Measurements from ENCODE around the gene ZP3. TPM values are rescaled to one million over a fixed set of nuclear protein-coding genes. Genes with fewer than 3 reads are reported as not detected.
"Not testable (repeated sequence)": the region's sequence is repeated elsewhere in the genome, so short reads cannot be mapped to it uniquely, and the experiment has no call there.

ZP3 gene
- total and polyA plus RNA-seq, 4 donors, result 0.74 to 15.7 (median 3.4) TPM

DNA sequence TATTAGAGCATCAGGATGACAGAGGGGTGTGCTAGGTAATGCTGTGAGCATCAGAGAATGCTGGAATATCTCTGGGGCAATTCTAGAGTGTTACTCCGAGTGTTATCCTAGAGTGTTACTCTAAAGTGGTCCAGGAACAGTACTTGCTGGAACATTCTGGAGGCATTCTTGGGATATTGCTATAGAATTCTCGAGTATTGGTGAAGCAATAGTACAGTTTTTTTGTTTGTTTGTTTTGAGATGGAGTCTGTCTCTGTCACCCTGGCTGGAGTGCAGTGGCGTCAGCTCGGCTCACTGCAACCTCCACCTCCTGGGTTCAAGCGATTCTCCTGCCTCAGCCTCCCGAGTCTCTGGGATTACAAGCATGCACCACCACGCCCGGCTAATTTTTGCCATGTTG lies 27.9 kb upstream of the ZP3 start:
- Histone ChIP-seq H3K27me3 (ENCODE audit: control insufficient read depth in 3 of 3, insufficient read depth in 3 of 3, low read length in 2 of 3) (no peaks in the 10 kb centered on the region), H3K27ac (ENCODE audit: low read depth in 1 of 2, low read length in 1 of 2) (no peak overlapping the region), H3K4me1 (ENCODE audit: control insufficient read depth in 5 of 5, insufficient read depth in 5 of 5, low read length in 5 of 5) (peaks cover 0 to 23% (median 8%) of the 10 kb centered on the region in 5 donors), H3K9ac (ENCODE audit: insufficient read depth in 1 of 2, low read length in 2 of 2) (no peak overlapping the region), H3K4me3 (no peak overlapping the region), H3K36me3 (ENCODE audit: control insufficient read depth in 4 of 4, insufficient read depth in 4 of 4, low read length in 4 of 4) (no peaks in the 10 kb centered on the region), H3K9me3 (ENCODE audit: control insufficient read depth in 4 of 4, insufficient read depth in 3 of 4, low read length in 3 of 4) (peaks cover 0 to 1% (median 0%) of the 10 kb centered on the region in 4 donors)
- ATAC-seq (ENCODE audit: insufficient read depth, low FRiP score) (no peak), DNase-seq (no peak)
- WGBS, 2 donors, result 64 to 70% methylated on average over 8 of the region's 8 CpGs
- TF ChIP-seq, protein P1, sequence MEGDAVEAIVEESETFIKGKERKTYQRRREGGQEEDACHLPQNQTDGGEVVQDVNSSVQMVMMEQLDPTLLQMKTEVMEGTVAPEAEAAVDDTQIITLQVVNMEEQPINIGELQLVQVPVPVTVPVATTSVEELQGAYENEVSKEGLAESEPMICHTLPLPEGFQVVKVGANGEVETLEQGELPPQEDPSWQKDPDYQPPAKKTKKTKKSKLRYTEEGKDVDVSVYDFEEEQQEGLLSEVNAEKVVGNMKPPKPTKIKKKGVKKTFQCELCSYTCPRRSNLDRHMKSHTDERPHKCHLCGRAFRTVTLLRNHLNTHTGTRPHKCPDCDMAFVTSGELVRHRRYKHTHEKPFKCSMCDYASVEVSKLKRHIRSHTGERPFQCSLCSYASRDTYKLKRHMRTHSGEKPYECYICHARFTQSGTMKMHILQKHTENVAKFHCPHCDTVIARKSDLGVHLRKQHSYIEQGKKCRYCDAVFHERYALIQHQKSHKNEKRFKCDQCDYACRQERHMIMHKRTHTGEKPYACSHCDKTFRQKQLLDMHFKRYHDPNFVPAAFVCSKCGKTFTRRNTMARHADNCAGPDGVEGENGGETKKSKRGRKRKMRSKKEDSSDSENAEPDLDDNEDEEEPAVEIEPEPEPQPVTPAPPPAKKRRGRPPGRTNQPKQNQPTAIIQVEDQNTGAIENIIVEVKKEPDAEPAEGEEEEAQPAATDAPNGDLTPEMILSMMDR (IDR thresholded peaks at IDR 0.05; ENCODE audit: control extremely low read depth, extremely low read depth), result no peak

DNA sequence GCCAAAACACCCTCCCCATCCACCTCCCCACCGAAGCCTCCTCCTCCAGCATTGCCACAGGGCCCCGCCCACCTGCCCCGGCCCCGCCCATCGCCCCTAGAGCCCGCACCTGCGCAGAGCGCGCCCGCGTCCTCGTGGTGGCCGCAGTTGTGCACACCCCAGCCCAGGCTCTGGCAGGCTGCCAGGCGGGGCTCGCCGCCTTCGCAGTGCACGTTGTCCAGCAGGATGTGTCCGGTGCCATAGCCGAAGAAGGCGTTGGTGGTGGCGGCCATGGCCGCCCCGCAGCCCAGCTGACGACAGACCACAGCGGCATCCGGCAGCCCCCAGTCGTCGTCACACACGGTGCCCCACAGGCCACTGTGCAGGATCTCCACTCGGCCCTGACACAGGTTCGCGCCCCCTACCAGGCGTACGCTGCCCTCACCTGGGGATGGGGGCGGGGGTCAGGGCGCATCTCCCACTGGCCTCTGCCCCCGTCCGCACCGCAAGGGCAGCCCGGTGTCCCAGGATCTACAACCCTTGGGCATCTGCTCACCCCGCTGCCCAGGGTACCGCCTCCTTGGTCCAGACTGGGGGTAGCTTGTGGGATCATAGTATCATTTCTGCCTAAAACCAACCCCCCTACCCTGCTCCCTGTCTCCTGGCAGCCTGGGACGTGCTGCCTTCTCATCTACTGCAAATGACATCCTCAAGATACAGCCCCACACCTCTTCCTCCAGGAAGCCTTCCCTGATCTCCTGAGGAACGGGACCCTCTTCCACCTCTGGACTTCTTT lies 27.2 kb upstream of the ZP3 start:
- 14 to 20% methylated on average over 42 to 45 of the region's 45 CpGs for WGBS, 2 donors
- no peak overlapping the region for H3K9ac ChIP-seq (ENCODE audit: insufficient read depth in 1 of 2, low read length in 2 of 2)
- TF ChIP-seq, protein P1 (IDR thresholded peaks at IDR 0.05; ENCODE audit: control extremely low read depth, extremely low read depth), result no peak
- H3K9me3 ChIP-seq (ENCODE audit: control insufficient read depth in 4 of 4, insufficient read depth in 3 of 4, low read length in 3 of 4), result peaks cover 0 to 1% (median 0%) of the 10 kb centered on the region in 4 donors
- H3K36me3 ChIP-seq (ENCODE audit: control insufficient read depth in 4 of 4, insufficient read depth in 4 of 4, low read length in 4 of 4), result no peaks in the 10 kb centered on the region
- DNase-seq, result peak; percentile 46 to 71 (median 71)
- ATAC-seq (ENCODE audit: insufficient read depth, low FRiP score), result peak; percentile 69
- H3K4me1 ChIP-seq (ENCODE audit: control insufficient read depth in 5 of 5, insufficient read depth in 5 of 5, low read length in 5 of 5), result peaks cover 0 to 21% (median 8%) of the 10 kb centered on the region in 5 donors
- H3K4me3 ChIP-seq, result peak overlapping the region; percentile 50
- H3K27ac ChIP-seq (ENCODE audit: low read depth in 1 of 2, low read length in 1 of 2), result no peak overlapping the region
- no peaks in the 10 kb centered on the region for H3K27me3 ChIP-seq (ENCODE audit: control insufficient read depth in 3 of 3, insufficient read depth in 3 of 3, low read length in 2 of 3)

DNA sequence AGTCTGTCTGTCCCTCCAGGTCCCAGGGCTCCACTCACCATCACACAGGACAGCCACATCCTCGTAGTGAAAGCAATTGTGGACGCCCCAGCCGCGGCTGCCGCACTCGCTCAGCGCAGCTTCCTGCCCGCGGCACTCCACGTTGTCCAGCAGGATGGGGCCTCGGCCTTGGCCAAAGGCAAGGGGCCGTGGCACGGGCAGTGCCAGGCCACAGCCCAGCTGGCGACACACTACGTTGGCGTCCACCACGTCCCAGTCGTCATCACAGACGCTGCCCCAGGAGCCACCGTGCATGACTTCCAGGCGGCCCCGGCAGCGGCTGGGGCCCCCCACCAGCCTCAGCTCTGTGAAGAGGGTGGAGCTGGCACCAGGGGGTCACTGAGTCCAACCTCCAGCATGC lies 24.5 kb upstream of the ZP3 start:
- no peaks in the 10 kb centered on the region for H3K27me3 ChIP-seq (ENCODE audit: control insufficient read depth in 3 of 3, insufficient read depth in 3 of 3, low read length in 2 of 3)
- WGBS, 2 donors, result 87 to 94% methylated on average over 23 of the region's 23 CpGs
- ATAC-seq (ENCODE audit: insufficient read depth, low FRiP score) (no peak), DNase-seq (no peak)
- H3K4me3 ChIP-seq, result no peak overlapping the region
- no peak overlapping the region for H3K9ac ChIP-seq (ENCODE audit: insufficient read depth in 1 of 2, low read length in 2 of 2)
- no peak overlapping the region for H3K27ac ChIP-seq (ENCODE audit: low read depth in 1 of 2, low read length in 1 of 2)
- H3K9me3 ChIP-seq (ENCODE audit: control insufficient read depth in 4 of 4, insufficient read depth in 3 of 4, low read length in 3 of 4), result peaks cover 0 to 1% (median 0%) of the 10 kb centered on the region in 4 donors
- H3K4me1 ChIP-seq (ENCODE audit: control insufficient read depth in 5 of 5, insufficient read depth in 5 of 5, low read length in 5 of 5), result peaks cover 0 to 12% (median 5%) of the 10 kb centered on the region in 5 donors
- TF ChIP-seq, protein P1 (IDR thresholded peaks at IDR 0.05; ENCODE audit: control extremely low read depth, extremely low read depth), result no peak
- H3K36me3 ChIP-seq (ENCODE audit: control insufficient read depth in 4 of 4, insufficient read depth in 4 of 4, low read length in 4 of 4), result no peaks in the 10 kb centered on the region

DNA sequence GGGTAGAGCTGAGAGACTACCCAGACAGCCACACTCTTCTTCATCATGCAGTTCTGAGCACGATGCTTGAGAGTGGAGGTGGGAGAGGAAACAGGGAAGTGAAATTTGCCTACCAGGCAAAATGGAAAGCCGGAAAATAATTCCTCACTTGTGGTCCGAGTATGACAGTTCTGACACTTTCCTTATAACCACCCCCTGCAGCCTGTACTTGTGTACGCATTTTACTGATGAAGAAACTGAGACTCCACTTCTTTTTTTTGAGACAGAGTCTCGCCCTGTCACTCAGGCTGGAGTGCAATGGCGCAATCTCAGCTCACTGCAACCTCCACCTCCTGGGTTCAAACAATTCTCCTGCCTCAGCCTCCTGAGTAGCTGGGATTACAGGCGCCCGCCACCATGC lies 21.7 kb upstream of the ZP3 start:
- not testable (repeated sequence) for ATAC-seq (ENCODE audit: insufficient read depth, low FRiP score); H3K36me3 ChIP-seq (ENCODE audit: control insufficient read depth in 4 of 4, insufficient read depth in 4 of 4, low read length in 4 of 4); H3K27me3 ChIP-seq (ENCODE audit: control insufficient read depth in 3 of 3, insufficient read depth in 3 of 3, low read length in 2 of 3); H3K9ac ChIP-seq (ENCODE audit: insufficient read depth in 1 of 2, low read length in 2 of 2); H3K9me3 ChIP-seq (ENCODE audit: control insufficient read depth in 4 of 4, insufficient read depth in 3 of 4, low read length in 3 of 4); H3K4me3 ChIP-seq; DNase-seq; H3K4me1 ChIP-seq (ENCODE audit: control insufficient read depth in 5 of 5, insufficient read depth in 5 of 5, low read length in 5 of 5); H3K27ac ChIP-seq (ENCODE audit: low read depth in 1 of 2, low read length in 1 of 2)
- WGBS, 2 donors, result 65 to 71% methylated on average over 8 of the region's 8 CpGs

All from lung (tissue), 12 donors.